Coronary artery (tissue), 2 donors: ENCODE measurements around the gene EMP1.

Source experiments
- DNase-seq: peaks from one replicate; pipeline ENCODE4 v3.0.0-alpha.2; 2017; ENCODE audit warnings: low spot score
- H3K27ac ChIP-seq, 2 donors: fragments of 200-600 bp; sonication (generic); one replicate each; pipeline ENCODE4 v1.5.1; 2016 to 2019
- H3K4me3 ChIP-seq: fragments of 200-600 bp; sonication (generic); 2 replicates; pipeline ENCODE4 v1.5.1; 2016; ENCODE audit warnings: mild to moderate bottlenecking, moderate library complexity
- TF ChIP-seq, protein P1 (sequence below): fragments of 200-600 bp; sonication (generic); IDR thresholded peaks from one replicate; pipeline ENCODE4 v1.5.1; 2019; ENCODE audit warnings: antibody characterized with exemption

Gene EMP1

DNA sequence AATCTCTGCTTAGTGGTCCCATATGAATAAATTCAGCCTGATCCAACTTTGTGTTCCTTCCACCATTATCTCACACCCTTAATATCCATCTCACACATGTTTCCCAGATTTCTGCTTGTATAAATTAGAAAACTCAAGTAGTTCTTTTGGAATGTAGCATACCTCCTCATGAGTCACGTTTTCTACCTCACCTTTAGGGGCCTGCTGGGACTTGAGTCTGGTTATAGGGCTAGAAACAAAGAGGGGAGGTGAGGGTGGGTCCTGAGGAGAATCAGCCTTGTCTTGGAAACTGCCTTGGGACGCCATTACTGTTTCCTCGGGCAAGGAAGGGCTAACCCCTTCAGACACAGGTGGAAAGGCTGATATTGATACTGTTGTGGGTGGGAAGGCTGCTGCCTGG, 51.1 kb downstream of the EMP1 start:
- no peak for DNase-seq
- no peak overlapping the region for H3K4me3 ChIP-seq
- TF ChIP-seq, protein P1, sequence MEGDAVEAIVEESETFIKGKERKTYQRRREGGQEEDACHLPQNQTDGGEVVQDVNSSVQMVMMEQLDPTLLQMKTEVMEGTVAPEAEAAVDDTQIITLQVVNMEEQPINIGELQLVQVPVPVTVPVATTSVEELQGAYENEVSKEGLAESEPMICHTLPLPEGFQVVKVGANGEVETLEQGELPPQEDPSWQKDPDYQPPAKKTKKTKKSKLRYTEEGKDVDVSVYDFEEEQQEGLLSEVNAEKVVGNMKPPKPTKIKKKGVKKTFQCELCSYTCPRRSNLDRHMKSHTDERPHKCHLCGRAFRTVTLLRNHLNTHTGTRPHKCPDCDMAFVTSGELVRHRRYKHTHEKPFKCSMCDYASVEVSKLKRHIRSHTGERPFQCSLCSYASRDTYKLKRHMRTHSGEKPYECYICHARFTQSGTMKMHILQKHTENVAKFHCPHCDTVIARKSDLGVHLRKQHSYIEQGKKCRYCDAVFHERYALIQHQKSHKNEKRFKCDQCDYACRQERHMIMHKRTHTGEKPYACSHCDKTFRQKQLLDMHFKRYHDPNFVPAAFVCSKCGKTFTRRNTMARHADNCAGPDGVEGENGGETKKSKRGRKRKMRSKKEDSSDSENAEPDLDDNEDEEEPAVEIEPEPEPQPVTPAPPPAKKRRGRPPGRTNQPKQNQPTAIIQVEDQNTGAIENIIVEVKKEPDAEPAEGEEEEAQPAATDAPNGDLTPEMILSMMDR = no peak

DNA sequence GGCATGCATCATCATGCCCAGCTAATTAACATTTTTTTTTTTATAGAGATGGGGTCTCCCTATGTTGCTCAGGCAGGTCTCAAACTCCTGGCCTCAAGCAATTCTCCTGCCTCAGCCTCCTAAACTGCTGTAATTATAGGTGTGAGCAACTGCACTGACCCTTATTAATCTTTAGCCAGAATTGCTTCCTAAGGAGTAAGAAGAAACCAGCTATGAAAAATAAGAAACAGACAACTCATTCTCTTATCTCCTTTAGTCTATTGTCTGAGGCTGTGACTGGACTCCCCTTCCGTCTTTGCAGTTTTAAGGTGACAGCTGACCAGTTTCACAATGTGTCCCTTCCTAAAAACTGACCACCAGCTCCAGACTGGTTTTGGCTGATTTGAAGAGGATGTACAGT, 52.4 kb downstream of the EMP1 start:
- TF ChIP-seq, protein P1 = no peak
- Histone ChIP-seq H3K27ac (no peak overlapping the region), H3K4me3 (no peak overlapping the region)
- DNase-seq = no peak

More for the DNA sequence above, 51.1 kb downstream of the EMP1 start:
- H3K27ac ChIP-seq = no peak overlapping the region

DNA sequence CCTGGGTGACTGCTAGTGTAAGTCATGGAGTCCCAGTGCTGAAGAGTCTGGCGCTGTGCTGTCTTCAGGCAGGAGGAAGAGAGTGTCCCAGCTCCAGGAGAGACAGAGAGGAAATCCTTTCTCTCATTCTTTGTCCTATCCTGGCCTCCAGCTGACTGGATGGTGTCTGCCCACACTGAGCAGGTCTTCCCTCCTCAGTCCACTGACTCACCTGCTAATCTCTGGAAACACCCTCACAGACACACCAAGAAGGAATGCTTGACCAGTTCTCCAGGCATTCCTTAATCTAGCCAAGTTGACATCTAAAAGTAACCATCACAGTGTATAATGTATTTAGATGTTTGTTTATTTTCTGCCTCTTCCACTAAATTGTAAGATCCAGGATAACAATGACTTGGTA, 53.9 kb downstream of the EMP1 start:
- no peak for DNase-seq
- Histone ChIP-seq H3K4me3 (no peak overlapping the region), H3K27ac (no peak overlapping the region)
- TF ChIP-seq, protein P1 = no peak

DNA sequence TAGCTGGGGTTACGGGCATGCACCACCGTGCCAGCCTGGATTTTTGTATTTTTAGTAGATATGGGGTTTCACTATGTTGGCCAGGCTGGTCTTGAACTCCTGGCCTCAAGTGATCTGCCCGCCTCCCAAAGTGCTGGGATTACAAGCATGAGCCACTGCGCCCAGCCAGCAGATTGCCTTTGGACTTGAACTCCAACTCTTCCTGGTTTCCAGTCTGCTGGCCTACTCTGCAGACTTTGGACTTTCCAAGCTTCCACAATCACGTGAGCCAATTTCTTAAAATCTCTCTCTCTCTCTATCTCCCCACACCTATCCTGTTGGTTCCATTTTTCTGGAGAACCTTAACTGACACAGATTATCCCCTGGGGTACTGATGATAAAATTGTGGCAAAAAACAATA, 55.0 kb downstream of the EMP1 start:
- Histone ChIP-seq H3K27ac (no peak overlapping the region), H3K4me3 (no peak overlapping the region)
- DNase-seq = no peak
- TF ChIP-seq, protein P1 = no peak

DNA sequence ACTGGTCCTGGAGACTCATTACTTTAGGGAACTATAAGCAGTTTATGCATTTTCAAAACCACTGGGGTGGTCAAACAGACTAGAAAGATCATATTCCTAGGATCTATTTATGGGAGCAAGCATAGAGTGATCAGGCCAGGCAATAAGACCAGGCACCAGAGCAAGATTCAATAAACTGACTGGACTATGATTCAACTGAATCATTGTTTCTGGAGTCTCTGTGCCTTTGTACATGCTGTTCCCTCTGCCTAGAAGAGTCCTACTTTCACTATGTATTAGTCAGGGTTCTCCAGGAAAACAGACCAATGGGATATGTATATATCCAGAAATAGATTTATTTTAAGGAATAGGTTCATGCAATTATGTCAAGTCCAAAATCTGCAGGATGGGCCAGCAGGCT, 55.5 kb downstream of the EMP1 start:
- TF ChIP-seq, protein P1 = no peak
- Histone ChIP-seq H3K27ac (no peak overlapping the region), H3K4me3 (no peak overlapping the region)
- no peak for DNase-seq

DNA sequence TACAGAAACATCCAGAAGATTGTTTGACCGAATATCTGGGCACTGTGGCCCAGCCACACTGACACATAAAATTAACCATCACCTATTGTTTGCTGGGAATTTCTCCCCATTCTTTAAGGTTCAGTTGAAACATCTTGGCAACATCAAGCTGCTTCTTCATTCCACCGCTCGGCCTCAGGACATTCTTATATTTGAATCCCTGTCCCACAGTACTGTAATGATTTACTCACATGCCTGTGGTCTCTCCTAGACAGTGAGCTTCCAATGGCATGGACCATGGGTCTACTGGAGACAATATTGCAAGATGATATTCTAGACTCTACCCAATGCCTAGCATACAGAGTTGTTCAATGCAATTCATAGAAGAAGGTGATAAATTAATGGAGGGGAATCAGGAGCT, 56.1 kb downstream of the EMP1 start:
- TF ChIP-seq, protein P1 = no peak
- H3K4me3 ChIP-seq = no peak overlapping the region
- H3K27ac ChIP-seq = no peak overlapping the region
- no peak for DNase-seq

DNA sequence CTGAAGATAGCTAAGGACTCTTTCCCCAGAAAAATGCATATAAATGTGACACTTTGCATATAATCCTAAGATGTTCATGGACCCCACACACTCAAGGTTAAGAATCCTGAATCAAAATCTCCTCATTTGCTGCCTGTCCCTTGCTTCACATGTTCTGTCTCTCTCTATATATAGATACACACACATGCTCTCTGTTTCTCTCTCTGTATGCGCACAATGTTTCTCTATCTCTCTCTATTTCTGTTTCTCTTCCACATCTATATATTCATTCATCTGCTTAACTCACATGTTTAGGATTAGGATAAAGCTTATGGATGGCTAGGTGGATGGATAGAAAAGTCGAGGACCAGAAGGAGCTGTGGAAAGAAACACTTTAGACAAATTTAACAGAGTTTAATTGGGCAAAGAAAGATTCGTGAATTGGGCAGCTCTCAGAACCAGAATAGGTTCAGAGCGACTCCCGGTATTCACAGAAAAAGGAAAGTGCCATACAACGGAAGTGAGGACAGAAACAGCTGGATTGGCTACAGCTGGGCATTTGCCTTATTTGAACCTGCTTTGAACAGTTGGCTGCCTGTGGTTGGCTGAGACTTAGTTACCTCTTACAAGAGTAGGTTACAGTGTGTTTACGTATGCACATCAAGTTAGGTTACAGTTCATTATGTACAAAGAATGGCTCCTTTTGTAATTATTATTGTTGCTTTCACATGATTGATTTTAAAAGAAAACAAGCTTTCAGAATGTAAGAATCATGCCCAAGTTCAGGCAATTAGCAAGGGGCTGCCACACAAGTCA, 57.6 kb downstream of the EMP1 start:
- no peak for DNase-seq
- Histone ChIP-seq H3K4me3 (no peak overlapping the region), H3K27ac (no peak overlapping the region)
- TF ChIP-seq, protein P1 = no peak
